T-cell (primary cell): ENCODE data around the gene C1orf159. TPM values are rescaled to one million over a fixed set of nuclear protein-coding genes. Genes with fewer than 3 reads are reported as not detected.
A peak's percentile ranks its signal among the peaks of the same experiment; 100 is the strongest.

ENCODE experiments used
- ATAC-seq, 4 experiments: fragments of 200-7000 bp in 3 of 4; fragments of 150-1000 bp in 1 of 4; cut with Tn5 transposase; replicated peaks in 1 of 4; 1 replicate in 3 of 4; 2 replicates in 1 of 4; pipeline ENCODE4 v1.10.0; 2021; ENCODE audit warnings: moderate library complexity in 3 of 4, mild to moderate bottlenecking in 2 of 4, moderate number of reproducible peaks in 1 of 4
- CTCF ChIA-PET, 2 donors: fragments of 300-600 bp; sonication (Branson Sonifier 250); formaldehyde crosslinking; loops; one replicate each; lab custom pipeline; 2022; ENCODE audit warnings: antibody characterized with exemption in 2 of 2; lab: Charles Lee
- POLR2A ChIA-PET, 2 donors: fragments of 300-600 bp; sonication (Branson Sonifier 250); formaldehyde crosslinking; loops; one replicate each; lab custom pipeline; 2022; ENCODE audit warnings: antibody characterized with exemption in 2 of 2; lab: Charles Lee
- DNase-seq, 35 experiments: peaks; one replicate each; pipeline versions ENCODE4 v3.0.0 to v3.0.0-alpha.2; 2013 to 2023
- H3K27ac ChIP-seq: one replicate; pipeline ENCODE4 v1.5.1; 2013; ENCODE audit warnings: low read length
- H3K27me3 ChIP-seq, 2 experiments: replicated peaks in 1 of 2; 1 replicate in 1 of 2; 2 replicates in 1 of 2; pipeline versions ENCODE4 v1.6.1 to v1.7.0; 2013; ENCODE audit warnings: low read length in 1 of 2, mixed read lengths in 1 of 2; ENCODE audit not compliant: control insufficient read depth in 2 of 2, insufficient read depth in 2 of 2; ENCODE audit errors: extremely low read depth in 1 of 2
- H3K36me3 ChIP-seq, 2 donors: 1 replicate in 1 of 2; 2 replicates in 1 of 2; pipeline versions ENCODE4 v1.6.1 to v1.7.0; 2013; ENCODE audit warnings: low read length in 1 of 2; ENCODE audit not compliant: control insufficient read depth in 2 of 2, insufficient read depth in 1 of 2; ENCODE audit errors: extremely low read depth in 1 of 2
- H3K4me1 ChIP-seq, 2 experiments: 1 replicate in 1 of 2; 2 replicates in 1 of 2; pipeline versions ENCODE4 v1.6.1 to v1.7.0; 2013; ENCODE audit warnings: low read length in 2 of 2, mixed read lengths in 1 of 2; ENCODE audit not compliant: insufficient read depth in 2 of 2, control insufficient read depth in 1 of 2; ENCODE audit errors: extremely low read depth in 1 of 2
- H3K4me3 ChIP-seq, 2 donors: 1 replicate in 1 of 2; 2 replicates in 1 of 2; pipeline versions ENCODE4 v1.5.1 to v1.7.0; 2013; ENCODE audit warnings: mild to moderate bottlenecking in 2 of 2, low read length in 1 of 2, moderate library complexity in 1 of 2; ENCODE audit not compliant: control insufficient read depth in 1 of 2; ENCODE audit errors: extremely low read depth in 1 of 2
- H3K9me3 ChIP-seq: 2 replicates; pipeline ENCODE4 v1.7.0; 2013
- H3K27ac Mint-ChIP-seq, 2 donors: one replicate each; pipeline ENCODE4 v1.8.0; 2020 to 2021; ENCODE audit warnings: mild to moderate bottlenecking in 2 of 2, mixed read lengths in 2 of 2
- H3K27me3 Mint-ChIP-seq, 2 donors: one replicate each; pipeline ENCODE4 v1.8.0; 2021 to 2022; ENCODE audit warnings: mixed read lengths in 2 of 2
- H3K36me3 Mint-ChIP-seq: one replicate; pipeline ENCODE4 v1.8.0; 2021; ENCODE audit warnings: mixed read lengths
- H3K4me1 Mint-ChIP-seq, 3 donors: one replicate each; pipeline ENCODE4 v1.8.0; 2020 to 2022; ENCODE audit warnings: mixed read lengths in 3 of 3, mild to moderate bottlenecking in 1 of 3
- H3K4me3 Mint-ChIP-seq, 3 donors: one replicate each; pipeline ENCODE4 v1.8.0; 2020 to 2022; ENCODE audit warnings: mild to moderate bottlenecking in 3 of 3, mixed read lengths in 3 of 3, moderate library complexity in 3 of 3
- H3K9me3 Mint-ChIP-seq, 3 donors: one replicate each; pipeline ENCODE4 v1.8.0; 2020 to 2022; ENCODE audit warnings: mixed read lengths in 3 of 3
- WGBS: methylation state at CpG from one replicate; pipeline ENCODE4 v1.1.5; 2013; ENCODE audit warnings: missing lambda C conversion rate; ENCODE audit not compliant: insufficient coverage; 5-methylcytosine and 5-hydroxymethylcytosine counted together
- total RNA-seq, 35 experiments: library from RNA in 6 of 35; stranded (reverse) in 6 of 35; fragments of 120-200 nt in 1 of 35; gene quantifications; one replicate each; pipeline versions ENCODE4 v1.2.1 to v1.2.4 and lab custom pipeline; 2013 to 2026

The C1orf159 gene
- total RNA-seq, 5 donors from 2014 or later (not counting 1 experiment from before 2014, with no cell fraction given): 20.4 to 37.7 (median 22.5) TPM

GRCh38 chr1:1146596-1146995 lies 30.7 kb upstream of the C1orf159 start:
- peaks cover 5 to 31% of the 10 kb centered on the region in 2 experiments for H3K4me1 ChIP-seq
- H3K27ac ChIP-seq: no peak overlapping the region
- DNase-seq (no peak), ATAC-seq (no peak)
- Mint-ChIP-seq H3K36me3 (no peaks in the 10 kb centered on the region), H3K4me3 (no peak overlapping the region), H3K4me1 (peaks cover 0 to 17% (median 5%) of the 10 kb centered on the region in 3 donors), H3K9me3 (no peaks in the 10 kb centered on the region), H3K27me3 (no peaks in the 10 kb centered on the region), H3K27ac (peak overlapping the region in 1 of 2 donors; percentile 19)
- 97% methylated on average over 15 of the region's 15 CpGs for WGBS
- ChIA-PET CTCF (no interaction called here), POLR2A (no interaction called here)
- no peaks in the 10 kb centered on the region for H3K36me3 ChIP-seq
- peaks cover 0 to 33% of the 10 kb centered on the region in 2 experiments for H3K27me3 ChIP-seq
- H3K4me3 ChIP-seq: no peak overlapping the region
- H3K9me3 ChIP-seq: no peaks in the 10 kb centered on the region

- 80% methylated on average over 14 of the region's 14 CpGs for WGBS
- no peak overlapping the region for H3K4me3 Mint-ChIP-seq
- no peak overlapping the region for H3K27ac Mint-ChIP-seq
- ATAC-seq (no peak), DNase-seq (no peak)
- H3K36me3 ChIP-seq: no peaks in the 10 kb centered on the region
- peaks cover 5 to 33% of the 10 kb centered on the region in 2 experiments for H3K4me1 ChIP-seq
- no peaks in the 10 kb centered on the region for H3K36me3 Mint-ChIP-seq
- peaks cover 0 to 17% (median 5%) of the 10 kb centered on the region in 3 donors for H3K4me1 Mint-ChIP-seq
- POLR2A ChIA-PET: no interaction called here
- CTCF ChIA-PET: no interaction called here
- no peaks in the 10 kb centered on the region for H3K9me3 ChIP-seq
- peaks cover 0 to 34% of the 10 kb centered on the region in 2 experiments for H3K27me3 ChIP-seq
- H3K27ac ChIP-seq: no peak overlapping the region
- no peaks in the 10 kb centered on the region for H3K27me3 Mint-ChIP-seq
- H3K9me3 Mint-ChIP-seq: no peaks in the 10 kb centered on the region
- H3K4me3 ChIP-seq: no peak overlapping the region
These were observed 30.1 kb upstream of the C1orf159 start for GRCh38 chr1:1146026-1146425.

DNA sequence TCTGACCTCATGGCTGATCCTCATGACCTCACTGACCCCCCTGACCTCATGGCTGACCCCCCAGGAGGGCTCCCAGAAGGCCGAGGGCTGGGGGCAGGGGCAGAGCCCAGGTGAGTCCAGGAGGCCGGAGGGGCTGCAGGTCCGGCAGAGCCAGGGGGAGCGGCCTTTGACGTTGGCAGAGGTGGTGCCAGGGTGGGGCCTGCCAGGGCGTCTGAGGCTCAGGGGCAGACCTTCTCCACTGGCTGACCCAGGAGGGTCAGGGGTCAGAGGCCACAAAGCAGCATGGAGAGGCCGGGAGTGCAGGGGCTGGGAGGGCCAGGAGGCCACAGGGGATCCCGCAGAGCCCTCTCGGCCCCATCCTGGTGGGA lies 29.6 kb upstream of the C1orf159 start:
- H3K36me3 ChIP-seq: no peaks in the 10 kb centered on the region
- peak overlapping the region in 1 of 3 donors; percentile 31 for H3K4me3 Mint-ChIP-seq
- no peaks in the 10 kb centered on the region for H3K9me3 Mint-ChIP-seq
- peaks cover 5 to 37% of the 10 kb centered on the region in 2 experiments for H3K4me1 ChIP-seq
- H3K27ac ChIP-seq: no peak overlapping the region
- no peaks in the 10 kb centered on the region for H3K27me3 Mint-ChIP-seq
- peaks cover 0 to 17% (median 5%) of the 10 kb centered on the region in 3 donors for H3K4me1 Mint-ChIP-seq
- POLR2A ChIA-PET: no interaction called here
- H3K27ac Mint-ChIP-seq: no peak overlapping the region
- no peaks in the 10 kb centered on the region for H3K36me3 Mint-ChIP-seq
- peaks cover 0 to 37% of the 10 kb centered on the region in 2 experiments for H3K27me3 ChIP-seq
- ATAC-seq (no peak), DNase-seq (no peak)
- H3K4me3 ChIP-seq: no peak overlapping the region
- CTCF ChIA-PET: no interaction called here
- 92% methylated on average over 8 of the region's 9 CpGs for WGBS
- no peaks in the 10 kb centered on the region for H3K9me3 ChIP-seq

GRCh38 chr1:1144843-1145546 lies 29.1 kb upstream of the C1orf159 start:
- no peak for DNase-seq
- H3K4me1 ChIP-seq: peaks cover 5 to 39% of the 10 kb centered on the region in 2 experiments
- H3K27me3 Mint-ChIP-seq: no peaks in the 10 kb centered on the region
- no peaks in the 10 kb centered on the region for H3K9me3 Mint-ChIP-seq
- H3K9me3 ChIP-seq: no peaks in the 10 kb centered on the region
- H3K27me3 ChIP-seq: peaks cover 0 to 39% of the 10 kb centered on the region in 2 experiments
- H3K4me3 Mint-ChIP-seq: peak overlapping the region in 1 of 3 donors; percentile 59
- H3K4me1 Mint-ChIP-seq: peaks cover 0 to 17% (median 5%) of the 10 kb centered on the region in 3 donors
- H3K27ac ChIP-seq: peak overlapping the region; percentile 92
- H3K4me3 ChIP-seq: peak overlapping the region in 1 of 2 donors; percentile 10
- ChIA-PET CTCF (no interaction called here), POLR2A (no interaction called here)
- H3K27ac Mint-ChIP-seq: no peak overlapping the region
- no peaks in the 10 kb centered on the region for H3K36me3 Mint-ChIP-seq
- no peaks in the 10 kb centered on the region for H3K36me3 ChIP-seq
- no peak for ATAC-seq
- 86% methylated on average over 24 of the region's 32 CpGs for WGBS

DNA sequence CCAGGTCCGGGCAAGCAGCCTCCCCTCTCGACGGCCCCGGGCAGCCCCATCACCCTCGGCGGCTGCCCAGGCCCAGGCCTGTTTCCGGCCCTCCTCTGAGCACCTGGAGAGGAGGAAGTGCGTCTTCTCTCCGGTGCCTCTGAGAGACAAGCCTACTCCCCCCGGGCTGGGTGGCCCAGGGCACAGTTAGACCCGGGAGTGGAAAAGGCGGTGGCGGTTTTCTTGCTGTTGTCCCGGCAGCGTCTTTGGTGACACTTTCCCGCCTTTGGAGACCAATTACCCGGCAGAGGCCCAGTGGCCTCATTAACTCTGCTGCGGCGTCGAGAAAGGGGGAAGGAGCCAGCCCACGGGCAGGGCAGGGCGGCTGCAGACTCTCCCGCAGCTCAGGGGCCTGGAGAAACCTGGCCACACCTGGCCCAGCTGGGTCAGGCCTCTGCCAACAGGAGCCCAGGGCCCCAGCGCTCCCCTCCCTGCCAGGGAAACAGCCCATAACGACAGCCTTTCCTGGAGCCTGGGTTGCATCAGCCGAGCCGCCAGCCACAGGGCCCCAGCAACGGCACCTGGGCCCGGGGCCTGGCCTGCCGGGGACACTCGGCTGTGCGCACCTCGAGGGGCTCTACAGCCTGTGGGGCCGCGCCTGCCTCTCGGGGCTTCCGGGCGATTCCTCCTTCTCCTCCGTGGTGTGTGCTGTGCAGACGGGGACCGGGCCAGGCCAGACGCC lies 28.4 kb upstream of the C1orf159 start:
- no peaks in the 10 kb centered on the region for H3K9me3 Mint-ChIP-seq
- no peaks in the 10 kb centered on the region for H3K36me3 Mint-ChIP-seq
- peaks cover 0 to 17% (median 5%) of the 10 kb centered on the region in 3 donors for H3K4me1 Mint-ChIP-seq
- 13% methylated on average over 30 of the region's 42 CpGs for WGBS
- H3K27me3 Mint-ChIP-seq: no peaks in the 10 kb centered on the region
- peak; percentile 90 to 97 (median 94) for ATAC-seq
- peak overlapping the region in 2 of 3 donors; percentile 21 to 59 for H3K4me3 Mint-ChIP-seq
- Histone ChIP-seq H3K4me3 (peak overlapping the region; percentile 10 to 27), H3K27me3 (peaks cover 0 to 39% of the 10 kb centered on the region in 2 experiments), H3K9me3 (no peaks in the 10 kb centered on the region), H3K36me3 (no peaks in the 10 kb centered on the region), H3K27ac (peak overlapping the region; percentile 92), H3K4me1 (peaks cover 5 to 39% of the 10 kb centered on the region in 2 experiments)
- ChIA-PET CTCF (no interaction called here), POLR2A (no interaction called here)
- DNase-seq: peak; percentile 38 to 77 (median 62)
- peak overlapping the region; percentile 89 to 96 for H3K27ac Mint-ChIP-seq

GRCh38 chr1:1143636-1144035 lies 27.7 kb upstream of the C1orf159 start:
- H3K36me3 Mint-ChIP-seq: no peaks in the 10 kb centered on the region
- DNase-seq (no peak), ATAC-seq (no peak)
- Histone ChIP-seq H3K27ac (peak overlapping the region; percentile 92), H3K9me3 (no peaks in the 10 kb centered on the region), H3K36me3 (no peaks in the 10 kb centered on the region), H3K4me1 (peaks cover 5 to 42% of the 10 kb centered on the region in 2 experiments), H3K27me3 (peaks cover 0 to 39% of the 10 kb centered on the region in 2 experiments), H3K4me3 (no peak overlapping the region)
- peak overlapping the region; percentile 89 to 96 for H3K27ac Mint-ChIP-seq
- no peaks in the 10 kb centered on the region for H3K9me3 Mint-ChIP-seq
- ChIA-PET POLR2A (no interaction called here), CTCF (no interaction called here)
- peaks cover 0 to 19% (median 5%) of the 10 kb centered on the region in 3 donors for H3K4me1 Mint-ChIP-seq
- 98% methylated on average over 5 of the region's 14 CpGs for WGBS
- H3K27me3 Mint-ChIP-seq: no peaks in the 10 kb centered on the region
- peak overlapping the region in 1 of 3 donors; percentile 59 for H3K4me3 Mint-ChIP-seq
